GM12874 (cell line): Measurements from ENCODE around the gene TEX51.

Experiments
- TF ChIP-seq, protein P1 (sequence below): IDR thresholded peaks from 2 replicates; pipeline ENCODE4 v1.5.1; 2011; ENCODE audit warnings: low read depth, mild to moderate bottlenecking, control low read depth, low read length, moderate library complexity; ENCODE audit not compliant: insufficient read depth

TEX51 gene

DNA sequence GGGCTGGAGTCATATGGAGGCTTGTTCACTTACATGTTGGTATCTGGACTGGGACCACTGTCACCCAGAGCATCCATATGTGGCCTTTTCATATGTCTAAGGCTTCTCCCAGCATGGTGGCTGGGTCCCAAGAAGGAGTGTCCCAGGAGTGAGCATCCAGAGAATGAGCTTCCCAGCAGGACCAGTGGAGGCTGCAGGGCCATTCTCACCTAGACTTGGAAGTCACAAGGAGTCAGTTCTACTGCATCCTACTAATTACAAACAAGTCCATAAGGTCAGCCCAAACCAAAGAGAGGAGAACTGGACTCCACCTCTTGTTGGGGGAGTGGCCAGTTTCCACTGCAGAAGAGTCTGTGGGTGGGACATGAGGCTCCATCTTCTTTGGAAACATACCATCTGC lies 5.1 kb upstream of the TEX51 start:
- TF ChIP-seq, protein P1, sequence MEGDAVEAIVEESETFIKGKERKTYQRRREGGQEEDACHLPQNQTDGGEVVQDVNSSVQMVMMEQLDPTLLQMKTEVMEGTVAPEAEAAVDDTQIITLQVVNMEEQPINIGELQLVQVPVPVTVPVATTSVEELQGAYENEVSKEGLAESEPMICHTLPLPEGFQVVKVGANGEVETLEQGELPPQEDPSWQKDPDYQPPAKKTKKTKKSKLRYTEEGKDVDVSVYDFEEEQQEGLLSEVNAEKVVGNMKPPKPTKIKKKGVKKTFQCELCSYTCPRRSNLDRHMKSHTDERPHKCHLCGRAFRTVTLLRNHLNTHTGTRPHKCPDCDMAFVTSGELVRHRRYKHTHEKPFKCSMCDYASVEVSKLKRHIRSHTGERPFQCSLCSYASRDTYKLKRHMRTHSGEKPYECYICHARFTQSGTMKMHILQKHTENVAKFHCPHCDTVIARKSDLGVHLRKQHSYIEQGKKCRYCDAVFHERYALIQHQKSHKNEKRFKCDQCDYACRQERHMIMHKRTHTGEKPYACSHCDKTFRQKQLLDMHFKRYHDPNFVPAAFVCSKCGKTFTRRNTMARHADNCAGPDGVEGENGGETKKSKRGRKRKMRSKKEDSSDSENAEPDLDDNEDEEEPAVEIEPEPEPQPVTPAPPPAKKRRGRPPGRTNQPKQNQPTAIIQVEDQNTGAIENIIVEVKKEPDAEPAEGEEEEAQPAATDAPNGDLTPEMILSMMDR: no peak

DNA sequence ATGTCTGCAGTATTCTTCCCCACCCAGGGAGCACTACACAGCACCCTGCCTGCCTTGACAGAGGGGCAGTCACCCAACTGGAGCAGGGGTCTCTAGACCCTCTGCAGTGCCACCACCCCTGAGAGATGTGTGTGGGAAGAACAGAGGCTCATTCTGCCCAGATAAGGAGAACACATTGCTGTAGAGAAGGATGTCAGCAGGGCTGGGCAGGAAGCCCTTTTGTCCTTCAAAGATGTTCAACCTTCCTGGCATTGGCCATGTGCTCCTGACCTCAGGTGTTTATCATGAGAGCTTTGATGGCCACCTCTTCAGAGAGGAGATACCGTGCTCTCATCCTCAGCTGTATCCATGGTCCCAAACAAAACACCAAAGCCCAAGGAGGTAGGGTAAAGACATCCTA lies 4.6 kb upstream of the TEX51 start:
- TF ChIP-seq, protein P1: no peak

DNA sequence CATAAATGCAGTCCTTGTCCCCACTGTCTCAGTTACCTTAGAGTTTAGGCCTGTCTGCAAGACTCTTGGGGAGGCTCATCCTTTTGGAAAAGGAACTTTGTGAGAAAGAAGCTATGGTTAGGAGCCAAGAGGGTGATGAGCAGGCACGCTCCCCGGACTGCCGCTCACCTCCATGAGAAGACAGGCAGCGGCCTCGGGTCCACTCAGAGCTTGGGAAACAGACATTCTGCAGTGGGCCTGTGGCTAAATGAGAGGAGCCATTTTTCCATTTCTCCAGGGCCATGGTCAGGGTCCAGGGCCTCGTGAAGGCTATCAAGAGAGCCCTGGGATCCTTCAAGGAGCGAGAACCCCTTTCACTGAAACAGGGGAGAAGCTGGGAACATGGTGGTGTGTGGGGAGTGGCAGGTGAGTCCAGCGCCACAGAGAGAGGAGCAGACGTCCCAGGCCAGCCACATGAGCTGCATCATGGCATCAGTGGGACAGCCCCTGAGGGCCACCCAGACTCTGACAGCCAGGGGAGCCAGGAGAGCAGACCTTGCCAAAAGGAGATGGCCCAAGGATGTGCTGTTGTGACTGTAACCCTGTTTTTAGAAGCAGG lies 4.0 kb upstream of the TEX51 start:
- TF ChIP-seq, protein P1: no peak

DNA sequence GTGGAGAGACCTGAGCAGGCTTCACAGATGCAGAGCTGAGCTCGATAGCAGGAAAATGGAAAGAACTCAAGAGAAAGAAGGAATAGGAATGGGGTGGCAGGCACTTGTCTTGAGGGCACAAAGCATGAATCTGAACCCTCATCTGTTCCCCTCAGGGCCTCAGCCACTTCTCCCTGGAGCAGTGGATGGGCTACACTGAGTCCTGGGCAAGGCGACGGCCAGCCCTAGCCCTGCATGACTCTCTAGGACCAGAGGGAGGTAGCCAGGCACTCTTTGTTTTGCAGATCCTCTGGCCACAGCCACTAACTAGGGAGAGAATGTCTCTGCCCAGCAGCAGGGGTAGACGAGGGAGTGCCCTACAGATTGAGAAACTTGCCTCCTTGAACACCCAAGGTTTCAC lies 3.4 kb upstream of the TEX51 start:
- TF ChIP-seq, protein P1: no peak

DNA sequence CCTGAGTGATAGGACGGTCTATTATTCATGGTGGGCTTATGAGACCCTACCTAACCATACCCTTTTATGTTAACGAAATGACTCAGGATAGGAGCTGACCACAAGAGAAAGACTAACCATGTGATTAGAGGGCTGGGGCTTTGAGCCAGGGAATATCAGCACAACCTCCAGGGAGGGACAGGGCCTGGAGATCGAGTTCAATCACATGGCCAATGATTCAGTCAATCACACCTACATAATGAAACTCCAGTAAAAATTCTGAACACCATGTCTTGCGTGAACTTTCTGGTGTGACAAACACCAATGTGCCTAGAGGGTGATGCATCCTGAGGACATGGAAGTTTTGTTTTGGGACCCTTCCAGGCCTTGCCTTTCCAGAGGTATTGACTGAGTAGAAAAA lies 2.2 kb upstream of the TEX51 start:
- TF ChIP-seq, protein P1: no peak

DNA sequence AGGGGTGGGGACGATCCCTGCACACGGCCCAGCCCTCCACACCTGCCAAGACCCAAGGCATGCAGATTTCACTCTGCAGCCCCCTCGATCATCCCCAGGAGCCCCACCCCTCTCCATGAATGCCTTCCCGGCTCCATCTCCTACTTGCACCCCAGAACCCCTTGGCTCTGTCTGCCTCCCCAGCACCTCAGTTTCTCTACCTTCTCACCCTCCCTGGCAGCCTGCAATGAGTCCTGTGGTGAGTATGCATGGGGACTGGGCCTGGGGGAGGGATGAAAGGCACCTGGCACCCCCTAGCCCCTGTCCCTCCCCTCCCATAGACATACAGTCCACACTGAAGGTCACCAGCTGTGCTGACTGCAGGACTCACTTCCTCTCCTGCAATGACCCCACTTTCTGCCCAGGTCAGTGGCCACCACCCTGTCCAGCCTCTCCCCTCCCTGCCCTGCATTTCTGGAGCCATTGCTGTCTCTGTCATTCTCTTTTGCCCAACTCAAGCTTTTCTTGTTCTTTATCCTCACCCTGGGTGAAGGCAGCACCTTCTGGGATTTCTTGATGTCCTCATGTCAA lies 1.0 kb downstream of the TEX51 start:
- TF ChIP-seq, protein P1: no peak

- TF ChIP-seq, protein P1: no peak
These were observed 2.1 kb downstream of the TEX51 start for GRCh38 chr2:126900646-126901319.
